GM23338 (cell line): ENCODE measurements around the gene CUL7. TPM values are rescaled to one million over a fixed set of nuclear protein-coding genes. Genes with fewer than 3 reads are reported as not detected.

Source experiments
- ATAC-seq: fragments of 200-7000 bp; cut with Tn5 transposase; 3 replicates; pipeline ENCODE4 v1.9.1; 2020
- DNase-seq: peaks from one replicate; pipeline ENCODE4 v3.0.0-alpha.2; 2015; ENCODE audit warnings: low spot score
- H2AFZ ChIP-seq: fragments of 200-600 bp; sonication (generic); 2 replicates; pipeline ENCODE4 v1.8.0; 2016; ENCODE audit warnings: antibody characterized with exemption, mild to moderate bottlenecking, moderate library complexity
- H3F3A ChIP-seq: fragments of 200-600 bp; sonication (generic); replicated peaks from 2 replicates; pipeline ENCODE4 v1.8.0; 2017; ENCODE audit warnings: antibody characterized with exemption, mixed run types, low read depth
- H3K27ac ChIP-seq: fragments of 200-600 bp; sonication (generic); 2 replicates; pipeline ENCODE4 v1.6.1; 2016; ENCODE audit warnings: low read depth
- H3K27me3 ChIP-seq: fragments of 200-600 bp; sonication (generic); 2 replicates; pipeline ENCODE4 v1.8.0; 2016; ENCODE audit warnings: mild to moderate bottlenecking, mixed run types, moderate library complexity; ENCODE audit not compliant: insufficient read depth
- H3K36me3 ChIP-seq: fragments of 200-600 bp; sonication (generic); 2 replicates; pipeline ENCODE4 v1.8.0; 2016; ENCODE audit warnings: mild to moderate bottlenecking; ENCODE audit not compliant: insufficient read depth
- H3K4me1 ChIP-seq: fragments of 200-600 bp; sonication (generic); 2 replicates; pipeline ENCODE4 v1.8.0; 2016; ENCODE audit warnings: mild to moderate bottlenecking, moderate library complexity; ENCODE audit not compliant: insufficient read depth
- H3K4me2 ChIP-seq: fragments of 200-600 bp; sonication (generic); 2 replicates; pipeline ENCODE4 v1.7.1; 2017; ENCODE audit warnings: mixed run types
- H3K4me3 ChIP-seq: fragments of 200-600 bp; sonication (generic); 2 replicates; pipeline ENCODE4 v1.6.1; 2016; ENCODE audit warnings: mixed run types
- H3K79me2 ChIP-seq: fragments of 200-600 bp; sonication (generic); replicated peaks from 2 replicates; pipeline ENCODE4 v1.8.0; 2017; ENCODE audit warnings: mild to moderate bottlenecking; ENCODE audit not compliant: insufficient read depth
- H3K9me2 ChIP-seq: fragments of 200-600 bp; sonication (generic); 2 replicates; pipeline ENCODE4 v1.8.0; 2017; ENCODE audit not compliant: insufficient read depth
- H4K20me1 ChIP-seq: fragments of 200-600 bp; sonication (generic); replicated peaks from 2 replicates; pipeline ENCODE4 v1.8.0; 2017; ENCODE audit warnings: mild to moderate bottlenecking; ENCODE audit not compliant: insufficient read depth
- H3K27ac Mint-ChIP-seq: 2 replicates; pipeline ENCODE4 v1.8.0; 2020; ENCODE audit warnings: inconsistent platforms, mild to moderate bottlenecking, moderate library complexity, mixed read lengths
- H3K27me3 Mint-ChIP-seq: 3 replicates; pipeline ENCODE4 v1.8.0; 2022; ENCODE audit warnings: low read depth, mild to moderate bottlenecking, moderate library complexity, mixed read lengths, inconsistent platforms; ENCODE audit not compliant: insufficient read depth, poor library complexity
- H3K36me3 Mint-ChIP-seq: 3 replicates; pipeline ENCODE4 v1.8.0; 2021; ENCODE audit warnings: low read depth, mild to moderate bottlenecking, inconsistent platforms, moderate library complexity, mixed read lengths
- H3K4me1 Mint-ChIP-seq: 3 replicates; pipeline ENCODE4 v1.8.0; 2020; ENCODE audit warnings: mild to moderate bottlenecking, inconsistent platforms, mixed read lengths
- H3K4me3 Mint-ChIP-seq: 3 replicates; pipeline ENCODE4 v1.8.0; 2021; ENCODE audit warnings: moderate library complexity, mild to moderate bottlenecking, inconsistent platforms, mixed read lengths
- H3K9me3 Mint-ChIP-seq: 3 replicates; pipeline ENCODE4 v1.8.0; 2020; ENCODE audit warnings: moderate library complexity, mild to moderate bottlenecking, inconsistent platforms, mixed read lengths
- CREB1 ChIP-seq: fragments of 250-450 bp; sonication (Bioruptor Pico); IDR thresholded peaks from 2 replicates; pipeline ENCODE4 v1.5.0; 2020; ENCODE audit warnings: low read depth, mild to moderate bottlenecking, moderate library complexity
- EZH2 ChIP-seq: fragments of 200-600 bp; sonication (generic); IDR thresholded peaks from one replicate; pipeline ENCODE4 v1.8.0; 2017; ENCODE audit warnings: antibody characterized with exemption, mild to moderate bottlenecking, low read depth; ENCODE audit not compliant: unreplicated experiment
- EZH2phosphoT487 ChIP-seq: fragments of 200-600 bp; sonication (generic); IDR thresholded peaks from one replicate; pipeline ENCODE4 v1.8.1; 2018; ENCODE audit warnings: antibody characterized with exemption; ENCODE audit not compliant: unreplicated experiment
- NANOG ChIP-seq: IDR thresholded peaks from 2 replicates; pipeline ENCODE4 v1.6.1; 2016; ENCODE audit warnings: antibody characterized with exemption, borderline replicate concordance
- STAT1 ChIP-seq: IDR thresholded peaks from one replicate; pipeline ENCODE4 v1.6.1; 2016; ENCODE audit warnings: antibody characterized with exemption; ENCODE audit not compliant: unreplicated experiment
- ZNF114 ChIP-seq: fragments of 250-450 bp; sonication (Bioruptor Pico); IDR thresholded peaks from 2 replicates; pipeline ENCODE4 v1.5.0; 2020; ENCODE audit warnings: mild to moderate bottlenecking, moderate library complexity
- ZNF331 ChIP-seq: fragments of 250-450 bp; sonication (Bioruptor Pico); IDR thresholded peaks from 2 replicates; pipeline ENCODE4 v1.5.0; 2020; ENCODE audit warnings: low read depth, mild to moderate bottlenecking, moderate library complexity
- polyA plus RNA-seq: library from polyadenylated mRNA; unstranded; fragments of >200 nt; fragmentation: Nextera tagmentation; extraction: Ambion mirVana; gene quantifications from 2 replicates; pipeline ENCODE4 v1.2.1, GENCODE V29; 2016
- total RNA-seq: library from RNA; depleted of rRNA; stranded (reverse); fragments of >200 nt; shearing (Covaris generic); gene quantifications from 2 replicates; pipeline ENCODE4 v1.2.3, GENCODE V29; 2014
- TF ChIP-seq, protein P1 (sequence below), 2 experiments: fragments of 200-600 bp in 1 of 2; sonication (generic) in 1 of 2; conservative IDR thresholded peaks; 2 replicates each; pipeline versions ENCODE4 v1.5.1 to v1.6.1; 2016 to 2017; ENCODE audit warnings: antibody characterized with exemption in 2 of 2, low read depth in 2 of 2, mild to moderate bottlenecking in 2 of 2, moderate library complexity in 1 of 2
- TF ChIP-seq, protein P2 (sequence below): fragments of 250-450 bp; sonication (Bioruptor Pico); IDR thresholded peaks from 2 replicates; pipeline ENCODE4 v1.5.0; 2020; ENCODE audit warnings: mild to moderate bottlenecking, moderate library complexity

The CUL7 gene
- total and polyA plus RNA-seq, 2 experiments from 2014 or later = 3.4 to 13.2 TPM

DNA sequence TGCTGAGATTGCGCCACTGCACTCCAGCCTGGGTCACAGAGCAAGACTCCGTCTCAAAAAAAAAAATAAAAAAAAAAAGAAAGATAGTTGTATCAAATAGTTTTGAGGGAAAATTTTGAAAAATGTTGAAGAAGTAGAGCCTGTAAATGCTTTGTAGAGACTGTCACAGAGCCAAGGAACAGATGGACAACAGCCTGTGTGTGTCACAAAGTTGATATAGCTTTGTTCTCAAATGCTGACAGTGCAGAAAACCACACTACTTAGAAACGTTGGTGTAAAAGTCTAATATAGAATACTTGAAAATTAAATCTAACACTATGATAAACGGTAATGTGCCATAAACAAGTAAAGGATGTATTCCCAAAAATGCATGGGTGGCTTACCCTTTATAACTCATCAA is 47.8 kb upstream of the CUL7 start:
- peaks cover 44% of the 10 kb centered on the region for H3K4me1 ChIP-seq
- H3K4me2 ChIP-seq = no peak overlapping the region
- DNase-seq (no peak), ATAC-seq (no peak)
- H3K36me3 ChIP-seq = no peaks in the 10 kb centered on the region
- H3K9me2 ChIP-seq = no peaks in the 10 kb centered on the region
- no peaks in the 10 kb centered on the region for H3K27me3 ChIP-seq
- no peak overlapping the region for H3K4me3 ChIP-seq
- TF ChIP-seq ZNF114 (no peak), NANOG (no peak), EZH2 (no peak), ZNF331 (CRISPR knock-in tag) (no peak), CREB1 (no peak), STAT1 (no peak), EZH2phosphoT487 (no peak)
- TF ChIP-seq, protein P1, sequence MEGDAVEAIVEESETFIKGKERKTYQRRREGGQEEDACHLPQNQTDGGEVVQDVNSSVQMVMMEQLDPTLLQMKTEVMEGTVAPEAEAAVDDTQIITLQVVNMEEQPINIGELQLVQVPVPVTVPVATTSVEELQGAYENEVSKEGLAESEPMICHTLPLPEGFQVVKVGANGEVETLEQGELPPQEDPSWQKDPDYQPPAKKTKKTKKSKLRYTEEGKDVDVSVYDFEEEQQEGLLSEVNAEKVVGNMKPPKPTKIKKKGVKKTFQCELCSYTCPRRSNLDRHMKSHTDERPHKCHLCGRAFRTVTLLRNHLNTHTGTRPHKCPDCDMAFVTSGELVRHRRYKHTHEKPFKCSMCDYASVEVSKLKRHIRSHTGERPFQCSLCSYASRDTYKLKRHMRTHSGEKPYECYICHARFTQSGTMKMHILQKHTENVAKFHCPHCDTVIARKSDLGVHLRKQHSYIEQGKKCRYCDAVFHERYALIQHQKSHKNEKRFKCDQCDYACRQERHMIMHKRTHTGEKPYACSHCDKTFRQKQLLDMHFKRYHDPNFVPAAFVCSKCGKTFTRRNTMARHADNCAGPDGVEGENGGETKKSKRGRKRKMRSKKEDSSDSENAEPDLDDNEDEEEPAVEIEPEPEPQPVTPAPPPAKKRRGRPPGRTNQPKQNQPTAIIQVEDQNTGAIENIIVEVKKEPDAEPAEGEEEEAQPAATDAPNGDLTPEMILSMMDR (conservative IDR thresholded peaks at IDR 0.05; ENCODE audit: low read depth in 2 of 2) = no peak
- TF ChIP-seq, protein P2, sequence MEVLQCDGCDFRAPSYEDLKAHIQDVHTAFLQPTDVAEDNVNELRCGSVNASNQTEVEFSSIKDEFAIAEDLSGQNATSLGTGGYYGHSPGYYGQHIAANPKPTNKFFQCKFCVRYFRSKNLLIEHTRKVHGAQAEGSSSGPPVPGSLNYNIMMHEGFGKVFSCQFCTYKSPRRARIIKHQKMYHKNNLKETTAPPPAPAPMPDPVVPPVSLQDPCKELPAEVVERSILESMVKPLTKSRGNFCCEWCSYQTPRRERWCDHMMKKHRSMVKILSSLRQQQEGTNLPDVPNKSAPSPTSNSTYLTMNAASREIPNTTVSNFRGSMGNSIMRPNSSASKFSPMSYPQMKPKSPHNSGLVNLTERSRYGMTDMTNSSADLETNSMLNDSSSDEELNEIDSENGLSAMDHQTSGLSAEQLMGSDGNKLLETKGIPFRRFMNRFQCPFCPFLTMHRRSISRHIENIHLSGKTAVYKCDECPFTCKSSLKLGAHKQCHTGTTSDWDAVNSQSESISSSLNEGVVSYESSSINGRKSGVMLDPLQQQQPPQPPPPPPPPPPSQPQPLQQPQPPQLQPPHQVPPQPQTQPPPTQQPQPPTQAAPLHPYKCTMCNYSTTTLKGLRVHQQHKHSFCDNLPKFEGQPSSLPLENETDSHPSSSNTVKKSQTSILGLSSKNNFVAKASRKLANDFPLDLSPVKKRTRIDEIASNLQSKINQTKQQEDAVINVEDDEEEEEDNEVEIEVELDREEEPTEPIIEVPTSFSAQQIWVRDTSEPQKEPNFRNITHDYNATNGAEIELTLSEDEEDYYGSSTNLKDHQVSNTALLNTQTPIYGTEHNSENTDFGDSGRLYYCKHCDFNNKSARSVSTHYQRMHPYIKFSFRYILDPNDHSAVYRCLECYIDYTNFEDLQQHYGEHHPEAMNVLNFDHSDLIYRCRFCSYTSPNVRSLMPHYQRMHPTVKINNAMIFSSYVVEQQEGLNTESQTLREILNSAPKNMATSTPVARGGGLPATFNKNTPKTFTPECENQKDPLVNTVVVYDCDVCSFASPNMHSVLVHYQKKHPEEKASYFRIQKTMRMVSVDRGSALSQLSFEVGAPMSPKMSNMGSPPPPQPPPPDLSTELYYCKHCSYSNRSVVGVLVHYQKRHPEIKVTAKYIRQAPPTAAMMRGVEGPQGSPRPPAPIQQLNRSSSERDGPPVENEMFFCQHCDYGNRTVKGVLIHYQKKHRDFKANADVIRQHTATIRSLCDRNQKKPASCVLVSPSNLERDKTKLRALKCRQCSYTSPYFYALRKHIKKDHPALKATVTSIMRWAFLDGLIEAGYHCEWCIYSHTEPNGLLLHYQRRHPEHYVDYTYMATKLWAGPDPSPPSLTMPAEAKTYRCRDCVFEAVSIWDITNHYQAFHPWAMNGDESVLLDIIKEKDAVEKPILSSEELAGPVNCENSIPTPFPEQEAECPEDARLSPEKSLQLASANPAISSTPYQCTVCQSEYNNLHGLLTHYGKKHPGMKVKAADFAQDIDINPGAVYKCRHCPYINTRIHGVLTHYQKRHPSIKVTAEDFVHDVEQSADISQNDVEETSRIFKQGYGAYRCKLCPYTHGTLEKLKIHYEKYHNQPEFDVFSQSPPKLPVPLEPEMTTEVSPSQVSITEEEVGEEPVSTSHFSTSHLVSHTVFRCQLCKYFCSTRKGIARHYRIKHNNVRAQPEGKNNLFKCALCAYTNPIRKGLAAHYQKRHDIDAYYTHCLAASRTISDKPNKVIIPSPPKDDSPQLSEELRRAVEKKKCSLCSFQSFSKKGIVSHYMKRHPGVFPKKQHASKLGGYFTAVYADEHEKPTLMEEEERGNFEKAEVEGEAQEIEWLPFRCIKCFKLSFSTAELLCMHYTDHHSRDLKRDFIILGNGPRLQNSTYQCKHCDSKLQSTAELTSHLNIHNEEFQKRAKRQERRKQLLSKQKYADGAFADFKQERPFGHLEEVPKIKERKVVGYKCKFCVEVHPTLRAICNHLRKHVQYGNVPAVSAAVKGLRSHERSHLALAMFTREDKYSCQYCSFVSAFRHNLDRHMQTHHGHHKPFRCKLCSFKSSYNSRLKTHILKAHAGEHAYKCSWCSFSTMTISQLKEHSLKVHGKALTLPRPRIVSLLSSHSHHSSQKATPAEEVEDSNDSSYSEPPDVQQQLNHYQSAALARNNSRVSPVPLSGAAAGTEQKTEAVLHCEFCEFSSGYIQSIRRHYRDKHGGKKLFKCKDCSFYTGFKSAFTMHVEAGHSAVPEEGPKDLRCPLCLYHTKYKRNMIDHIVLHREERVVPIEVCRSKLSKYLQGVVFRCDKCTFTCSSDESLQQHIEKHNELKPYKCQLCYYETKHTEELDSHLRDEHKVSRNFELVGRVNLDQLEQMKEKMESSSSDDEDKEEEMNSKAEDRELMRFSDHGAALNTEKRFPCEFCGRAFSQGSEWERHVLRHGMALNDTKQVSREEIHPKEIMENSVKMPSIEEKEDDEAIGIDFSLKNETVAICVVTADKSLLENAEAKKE = no peak
- no peak overlapping the region for H2AFZ ChIP-seq
- H3K4me3 Mint-ChIP-seq = no peak overlapping the region
- peaks cover 9% of the 10 kb centered on the region for H3K27me3 Mint-ChIP-seq
- H3F3A ChIP-seq = no peaks in the 10 kb centered on the region
- H3K36me3 Mint-ChIP-seq = peaks cover 3% of the 10 kb centered on the region; the same call in 1 of the 3 replicates
- no peak overlapping the region for H3K27ac Mint-ChIP-seq
- H3K27ac ChIP-seq = no peak overlapping the region
- H3K9me3 Mint-ChIP-seq = no peaks in the 10 kb centered on the region
- no peaks in the 10 kb centered on the region; the same call in 1 of the 2 replicates for H4K20me1 ChIP-seq
- peaks cover 91% of the 10 kb centered on the region for H3K79me2 ChIP-seq
- H3K4me1 Mint-ChIP-seq = peaks cover 36% of the 10 kb centered on the region
